ENCODE results near the gene BROX.

Gene BROX

DNA sequence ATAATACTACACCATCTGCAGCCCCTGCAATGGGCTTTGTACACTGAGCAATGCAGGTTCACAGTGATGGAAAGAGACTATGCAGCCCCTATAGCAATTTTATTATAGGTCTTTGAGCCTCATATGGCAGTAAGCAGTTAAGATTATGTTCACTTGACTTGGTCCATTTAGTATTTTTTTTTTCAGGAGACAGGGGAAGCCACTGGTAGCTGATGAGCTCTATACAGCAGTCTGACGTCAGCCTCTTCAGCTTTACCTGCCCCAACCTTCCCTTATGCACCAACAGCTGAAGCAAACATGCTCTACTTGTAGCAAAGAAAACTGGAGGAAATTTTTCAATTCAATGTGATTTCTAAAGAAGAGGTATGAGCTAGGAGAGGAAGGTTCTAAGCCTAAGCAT, 32.3 kb upstream of the BROX start:
- no peak overlapping the region for H3K27ac ChIP-seq (ENCODE audit: insufficient read depth in 1 of 2, low read depth in 1 of 2, low read length in 2 of 2, poor library complexity in 1 of 2, severe bottlenecking in 2 of 2)
- peaks cover 2 to 29% (median 16%) of the 10 kb centered on the region in 4 experiments for H3K36me3 ChIP-seq (ENCODE audit: control insufficient read depth in 4 of 4, insufficient read depth in 4 of 4, low read length in 3 of 4)
- no peaks in the 10 kb centered on the region for H3K4me1 ChIP-seq (ENCODE audit: control extremely low read depth in 1 of 4, control insufficient read depth in 4 of 4, insufficient read depth in 4 of 4, low read length in 3 of 4)
- H3K27me3 ChIP-seq (replicated peaks in 2 of 5; ENCODE audit: control insufficient read depth in 4 of 5, insufficient read depth in 5 of 5, low read length in 4 of 5), result no peaks in the 10 kb centered on the region
- CTCF ChIA-PET, result interaction anchor here (1.2 to 2.1 kb wide), 2 partner anchors 21 to 215 kb away, joined by 3 to 6 read pairs; no protein-coding TSS in a partner anchor
- DNase-seq, result no peak
- H3K4me3 ChIP-seq (ENCODE audit: control insufficient read depth in 1 of 7, extremely low read depth in 1 of 7, insufficient read depth in 4 of 7, low read depth in 2 of 7, low read length in 6 of 7), result no peak overlapping the region
- no peaks in the 10 kb centered on the region for H3K9me3 ChIP-seq (ENCODE audit: control extremely low read depth in 1 of 5, control insufficient read depth in 4 of 5, insufficient read depth in 2 of 5, low read depth in 1 of 5, low read length in 4 of 5)
- WGBS (ENCODE audit: insufficient coverage), result 100% methylated on average over 1 of the region's 1 CpG
- POLR2A ChIA-PET, result no interaction called here

DNA sequence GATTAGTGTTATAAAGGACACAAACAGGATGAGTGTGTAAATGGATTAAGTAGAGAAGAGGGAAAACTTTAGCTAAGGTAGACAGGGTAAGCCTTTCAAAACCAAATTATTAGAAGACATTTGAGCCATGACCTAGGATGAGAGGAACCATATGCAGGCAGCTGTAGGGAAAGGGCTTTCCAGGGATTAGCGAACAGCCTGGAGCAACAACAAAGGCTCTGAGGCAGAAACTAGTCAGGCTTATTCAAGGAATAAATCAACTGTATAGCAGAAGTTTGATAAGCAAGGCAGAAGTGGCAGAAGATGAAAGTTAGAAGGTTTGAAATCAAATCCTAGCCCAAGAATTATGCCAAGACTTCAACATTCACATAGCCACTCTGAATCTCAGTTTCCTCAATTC, 21.3 kb upstream of the BROX start:
- DNase-seq, result no peak
- no peaks in the 10 kb centered on the region for H3K9me3 ChIP-seq (ENCODE audit: control extremely low read depth in 1 of 5, control insufficient read depth in 4 of 5, insufficient read depth in 2 of 5, low read depth in 1 of 5, low read length in 4 of 5)
- no peaks in the 10 kb centered on the region for H3K4me1 ChIP-seq (ENCODE audit: control extremely low read depth in 1 of 4, control insufficient read depth in 4 of 4, insufficient read depth in 4 of 4, low read length in 3 of 4)
- H3K27me3 ChIP-seq (replicated peaks in 2 of 5; ENCODE audit: control insufficient read depth in 4 of 5, insufficient read depth in 5 of 5, low read length in 4 of 5), result no peaks in the 10 kb centered on the region
- 100% methylated on average over 1 of the region's 1 CpG for WGBS (ENCODE audit: insufficient coverage)
- H3K36me3 ChIP-seq (ENCODE audit: control insufficient read depth in 4 of 4, insufficient read depth in 4 of 4, low read length in 3 of 4), result peaks cover 9 to 22% (median 19%) of the 10 kb centered on the region in 4 experiments
- H3K4me3 ChIP-seq (ENCODE audit: control insufficient read depth in 1 of 7, extremely low read depth in 1 of 7, insufficient read depth in 4 of 7, low read depth in 2 of 7, low read length in 6 of 7), result no peak overlapping the region
- ChIA-PET CTCF (no interaction called here), POLR2A (no interaction called here)
- H3K27ac ChIP-seq (ENCODE audit: insufficient read depth in 1 of 2, low read depth in 1 of 2, low read length in 2 of 2, poor library complexity in 1 of 2, severe bottlenecking in 2 of 2), result no peak overlapping the region

DNA sequence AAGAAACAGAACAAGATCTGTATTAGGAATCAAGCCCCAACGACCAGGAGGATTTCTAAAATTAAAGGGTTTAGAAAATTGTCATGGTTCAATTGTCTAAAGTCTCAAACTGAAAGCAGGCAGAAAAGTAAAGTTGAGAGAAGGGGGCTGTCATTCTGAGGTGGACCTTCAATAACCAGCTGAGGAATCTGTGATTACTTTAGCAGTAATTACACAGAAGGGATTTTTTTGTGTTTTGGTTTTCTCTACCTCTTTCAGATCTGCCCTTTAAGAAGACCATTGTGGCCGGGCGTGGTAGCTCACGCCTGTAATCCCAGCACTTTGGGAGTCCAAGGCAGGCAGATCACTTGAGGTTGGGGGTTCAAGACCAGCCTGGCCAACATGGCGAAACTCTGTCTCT, 17.4 kb upstream of the BROX start:
- WGBS (ENCODE audit: insufficient coverage), result 100% methylated on average over 4 of the region's 5 CpGs
- ChIA-PET POLR2A (no interaction called here), CTCF (no interaction called here)
- Histone ChIP-seq H3K27me3 (replicated peaks in 2 of 5; ENCODE audit: control insufficient read depth in 4 of 5, insufficient read depth in 5 of 5, low read length in 4 of 5) (no peaks in the 10 kb centered on the region), H3K9me3 (ENCODE audit: control extremely low read depth in 1 of 5, control insufficient read depth in 4 of 5, insufficient read depth in 2 of 5, low read depth in 1 of 5, low read length in 4 of 5) (no peaks in the 10 kb centered on the region), H3K27ac (ENCODE audit: insufficient read depth in 1 of 2, low read depth in 1 of 2, low read length in 2 of 2, poor library complexity in 1 of 2, severe bottlenecking in 2 of 2) (no peak overlapping the region), H3K4me3 (ENCODE audit: control insufficient read depth in 1 of 7, extremely low read depth in 1 of 7, insufficient read depth in 4 of 7, low read depth in 2 of 7, low read length in 6 of 7) (no peak overlapping the region), H3K36me3 (ENCODE audit: control insufficient read depth in 4 of 4, insufficient read depth in 4 of 4, low read length in 3 of 4) (peaks cover 4 to 14% (median 11%) of the 10 kb centered on the region in 4 experiments), H3K4me1 (ENCODE audit: control extremely low read depth in 1 of 4, control insufficient read depth in 4 of 4, insufficient read depth in 4 of 4, low read length in 3 of 4) (no peaks in the 10 kb centered on the region)
- DNase-seq, result no peak

GRCh38 chr1:222696741-222697140, 15.6 kb upstream of the BROX start:
- H3K4me3 ChIP-seq (ENCODE audit: control insufficient read depth in 1 of 7, extremely low read depth in 1 of 7, insufficient read depth in 4 of 7, low read depth in 2 of 7, low read length in 6 of 7), result no peak overlapping the region
- CTCF ChIA-PET, result interaction anchor here (1.0 to 1.7 kb wide), 3 partner anchors 10 to 17 kb away, joined by 3 to 5 read pairs (median 3); no protein-coding TSS in a partner anchor
- H3K36me3 ChIP-seq (ENCODE audit: control insufficient read depth in 4 of 4, insufficient read depth in 4 of 4, low read length in 3 of 4), result peaks cover 2 to 14% (median 9%) of the 10 kb centered on the region in 4 experiments
- no peaks in the 10 kb centered on the region for H3K4me1 ChIP-seq (ENCODE audit: control extremely low read depth in 1 of 4, control insufficient read depth in 4 of 4, insufficient read depth in 4 of 4, low read length in 3 of 4)
- H3K9me3 ChIP-seq (ENCODE audit: control extremely low read depth in 1 of 5, control insufficient read depth in 4 of 5, insufficient read depth in 2 of 5, low read depth in 1 of 5, low read length in 4 of 5), result no peaks in the 10 kb centered on the region
- DNase-seq, result no peak
- POLR2A ChIA-PET, result no interaction called here
- 96% methylated on average over 5 of the region's 8 CpGs for WGBS (ENCODE audit: insufficient coverage)
- no peak overlapping the region for H3K27ac ChIP-seq (ENCODE audit: insufficient read depth in 1 of 2, low read depth in 1 of 2, low read length in 2 of 2, poor library complexity in 1 of 2, severe bottlenecking in 2 of 2)
- H3K27me3 ChIP-seq (replicated peaks in 2 of 5; ENCODE audit: control insufficient read depth in 4 of 5, insufficient read depth in 5 of 5, low read length in 4 of 5), result no peaks in the 10 kb centered on the region

DNA sequence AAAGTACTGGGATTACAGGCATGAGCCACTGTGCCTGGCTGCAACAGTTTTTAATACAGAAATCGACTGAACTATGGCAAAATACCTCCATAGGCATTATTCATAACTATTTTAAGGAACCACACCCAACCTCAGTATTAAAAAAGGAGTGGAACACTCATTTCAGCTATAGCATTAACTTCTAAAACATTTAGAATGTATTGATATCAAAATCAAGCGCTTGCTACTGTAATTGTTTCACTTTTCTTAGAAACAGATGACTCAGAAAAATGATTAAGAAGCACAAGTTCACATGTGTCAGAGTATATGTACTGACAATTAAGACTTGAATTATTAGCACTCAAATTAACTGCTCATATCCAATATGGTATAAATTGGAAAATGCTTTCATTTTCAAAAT, 15.2 kb upstream of the BROX start:
- no peak overlapping the region for H3K27ac ChIP-seq (ENCODE audit: insufficient read depth in 1 of 2, low read depth in 1 of 2, low read length in 2 of 2, poor library complexity in 1 of 2, severe bottlenecking in 2 of 2)
- no peaks in the 10 kb centered on the region for H3K4me1 ChIP-seq (ENCODE audit: control extremely low read depth in 1 of 4, control insufficient read depth in 4 of 4, insufficient read depth in 4 of 4, low read length in 3 of 4)
- H3K4me3 ChIP-seq (ENCODE audit: control insufficient read depth in 1 of 7, extremely low read depth in 1 of 7, insufficient read depth in 4 of 7, low read depth in 2 of 7, low read length in 6 of 7), result no peak overlapping the region
- POLR2A ChIA-PET, result no interaction called here
- no CpG with 5 or more reads among the region's 2 CpGs for WGBS (ENCODE audit: insufficient coverage)
- no peaks in the 10 kb centered on the region for H3K9me3 ChIP-seq (ENCODE audit: control extremely low read depth in 1 of 5, control insufficient read depth in 4 of 5, insufficient read depth in 2 of 5, low read depth in 1 of 5, low read length in 4 of 5)
- DNase-seq, result no peak
- H3K27me3 ChIP-seq (replicated peaks in 2 of 5; ENCODE audit: control insufficient read depth in 4 of 5, insufficient read depth in 5 of 5, low read length in 4 of 5), result no peaks in the 10 kb centered on the region
- CTCF ChIA-PET, result interaction anchor here (0.6 to 1.7 kb wide), 3 partner anchors 11 to 128 kb away, joined by 3 to 5 read pairs (median 3); no protein-coding TSS in a partner anchor
- peaks cover 4 to 16% (median 9%) of the 10 kb centered on the region in 4 experiments for H3K36me3 ChIP-seq (ENCODE audit: control insufficient read depth in 4 of 4, insufficient read depth in 4 of 4, low read length in 3 of 4)

GRCh38 chr1:222697826-222698225, 14.5 kb upstream of the BROX start:
- POLR2A ChIA-PET, result no interaction called here
- Histone ChIP-seq H3K27me3 (replicated peaks in 2 of 5; ENCODE audit: control insufficient read depth in 4 of 5, insufficient read depth in 5 of 5, low read length in 4 of 5) (no peaks in the 10 kb centered on the region), H3K27ac (ENCODE audit: insufficient read depth in 1 of 2, low read depth in 1 of 2, low read length in 2 of 2, poor library complexity in 1 of 2, severe bottlenecking in 2 of 2) (no peak overlapping the region), H3K4me1 (ENCODE audit: control extremely low read depth in 1 of 4, control insufficient read depth in 4 of 4, insufficient read depth in 4 of 4, low read length in 3 of 4) (no peaks in the 10 kb centered on the region), H3K36me3 (ENCODE audit: control insufficient read depth in 4 of 4, insufficient read depth in 4 of 4, low read length in 3 of 4) (peaks cover 6 to 22% (median 14%) of the 10 kb centered on the region in 4 experiments), H3K4me3 (ENCODE audit: control insufficient read depth in 1 of 7, extremely low read depth in 1 of 7, insufficient read depth in 4 of 7, low read depth in 2 of 7, low read length in 6 of 7) (no peak overlapping the region), H3K9me3 (ENCODE audit: control extremely low read depth in 1 of 5, control insufficient read depth in 4 of 5, insufficient read depth in 2 of 5, low read depth in 1 of 5, low read length in 4 of 5) (no peaks in the 10 kb centered on the region)
- CTCF ChIA-PET, result interaction anchor here (0.6 to 1.7 kb wide), 3 partner anchors 12 to 436 kb away, joined by 3 to 5 read pairs (median 3); no protein-coding TSS in a partner anchor
- no CpG with 5 or more reads among the region's 2 CpGs for WGBS (ENCODE audit: insufficient coverage)
- no peak for DNase-seq

GRCh38 chr1:222702210-222702609, 10.2 kb upstream of the BROX start:
- peaks cover 0 to 13% (median 0%) of the 10 kb centered on the region in 5 experiments for H3K9me3 ChIP-seq (ENCODE audit: control extremely low read depth in 1 of 5, control insufficient read depth in 4 of 5, insufficient read depth in 2 of 5, low read depth in 1 of 5, low read length in 4 of 5)
- H3K27me3 ChIP-seq (replicated peaks in 2 of 5; ENCODE audit: control insufficient read depth in 4 of 5, insufficient read depth in 5 of 5, low read length in 4 of 5), result no peaks in the 10 kb centered on the region
- H3K36me3 ChIP-seq (ENCODE audit: control insufficient read depth in 4 of 4, insufficient read depth in 4 of 4, low read length in 3 of 4), result peaks cover 6 to 22% (median 13%) of the 10 kb centered on the region in 4 experiments
- no peak overlapping the region for H3K4me3 ChIP-seq (ENCODE audit: control insufficient read depth in 1 of 7, extremely low read depth in 1 of 7, insufficient read depth in 4 of 7, low read depth in 2 of 7, low read length in 6 of 7)
- ChIA-PET POLR2A (no interaction called here), CTCF (interaction anchor here (2.0 kb wide), 1 partner anchor 22 kb away, joined by 6 read pairs; no protein-coding TSS in a partner anchor)
- no peak overlapping the region for H3K27ac ChIP-seq (ENCODE audit: insufficient read depth in 1 of 2, low read depth in 1 of 2, low read length in 2 of 2, poor library complexity in 1 of 2, severe bottlenecking in 2 of 2)
- H3K4me1 ChIP-seq (ENCODE audit: control extremely low read depth in 1 of 4, control insufficient read depth in 4 of 4, insufficient read depth in 4 of 4, low read length in 3 of 4), result no peaks in the 10 kb centered on the region
- no peak for DNase-seq
- 100% methylated on average over 3 of the region's 4 CpGs for WGBS (ENCODE audit: insufficient coverage)
